WTC11 (cell line): ENCODE data around the gene MRPS27.

Experiments used
- ATF3 ChIP-seq: sonication (generic); formaldehyde crosslinking; conservative IDR thresholded peaks from 2 replicates; pipeline ENCODE4 v1.8.1; 2022; ENCODE audit warnings: mild to moderate bottlenecking, missing genetic modification reagents
- CTCF ChIP-seq: fragments of 200-600 bp; IDR thresholded peaks from 2 replicates; pipeline ENCODE4 v1.8.0; 2022; ENCODE audit warnings: antibody characterized with exemption
- ESRRA ChIP-seq: sonication (generic); formaldehyde crosslinking; IDR thresholded peaks from 2 replicates; pipeline ENCODE4 v1.8.1; 2022; ENCODE audit warnings: mild to moderate bottlenecking, missing genetic modification reagents, borderline replicate concordance
- KAT7 ChIP-seq: sonication (generic); formaldehyde crosslinking; IDR thresholded peaks from 2 replicates; pipeline ENCODE4 v1.8.1; 2023; ENCODE audit warnings: missing genetic modification reagents, mild to moderate bottlenecking, borderline replicate concordance
- MLX ChIP-seq: sonication (generic); formaldehyde crosslinking; IDR thresholded peaks from 2 replicates; pipeline ENCODE4 v1.8.1; 2023; ENCODE audit warnings: mild to moderate bottlenecking, missing genetic modification reagents, moderate library complexity
- SMAD4 ChIP-seq: sonication (generic); formaldehyde crosslinking; IDR thresholded peaks from 2 replicates; pipeline ENCODE4 v1.8.0; 2022; ENCODE audit warnings: mild to moderate bottlenecking, missing genetic modification reagents
- ZNF512 ChIP-seq: sonication (generic); formaldehyde crosslinking; IDR thresholded peaks from 2 replicates; pipeline ENCODE4 v1.8.1; 2022; ENCODE audit warnings: missing genetic modification reagents, borderline replicate concordance

- TF ChIP-seq SMAD4: no peak
- TF ChIP-seq CTCF: no peak
- TF ChIP-seq ESRRA (CRISPR knock-in tag): no peak
- no peak for TF ChIP-seq ATF3
- TF ChIP-seq KAT7 (CRISPR knock-in tag): no peak
- TF ChIP-seq ZNF512 (CRISPR knock-in tag): no peak
- TF ChIP-seq MLX: no peak
Measured at GRCh38 chr5:72209147-72210115, 110.6 kb downstream of the MRPS27 start.
